H9 (cell line): Measurements from ENCODE around the gene ZBTB33. TPM values are rescaled to one million over a fixed set of nuclear protein-coding genes. Genes with fewer than 3 reads are reported as not detected.

ENCODE experiments used
- DNase-seq: peaks from one replicate; pipeline ENCODE4 v3.0.0-alpha.2; 2017
- H2AFZ ChIP-seq: one replicate; pipeline ENCODE4 v1.6.1; 2013; ENCODE audit warnings: mild to moderate bottlenecking, low read length, control low read depth, moderate library complexity
- H2AK5ac ChIP-seq: 2 replicates; pipeline ENCODE4 v1.6.1; 2013; ENCODE audit warnings: low read length, control low read depth, mixed read lengths; ENCODE audit not compliant: insufficient read length
- H2BK120ac ChIP-seq: one replicate; pipeline ENCODE4 v1.6.1; 2013; ENCODE audit warnings: low read depth, mild to moderate bottlenecking, low read length, control low read depth, inconsistent platforms; ENCODE audit not compliant: poor library complexity, severe bottlenecking
- H2BK12ac ChIP-seq: 2 replicates; pipeline ENCODE4 v1.6.1; 2013; ENCODE audit warnings: low read length, control low read depth, mixed read lengths, low read depth; ENCODE audit not compliant: insufficient read length
- H2BK15ac ChIP-seq: 2 replicates; pipeline ENCODE4 v1.6.1; 2013; ENCODE audit warnings: low read depth, low read length, control low read depth
- H2BK20ac ChIP-seq: one replicate; pipeline ENCODE4 v1.6.1; 2013; ENCODE audit warnings: low read depth, mild to moderate bottlenecking, low read length, control low read depth, inconsistent platforms; ENCODE audit not compliant: poor library complexity, severe bottlenecking
- H2BK5ac ChIP-seq: 2 replicates; pipeline ENCODE4 v1.6.1; 2013; ENCODE audit warnings: low read length, control low read depth, mixed read lengths; ENCODE audit not compliant: insufficient read length
- H3K14ac ChIP-seq: 2 replicates; pipeline ENCODE4 v1.6.1; 2013; ENCODE audit warnings: low read length, control low read depth; ENCODE audit not compliant: insufficient read depth
- H3K18ac ChIP-seq: 2 replicates; pipeline ENCODE4 v1.6.1; 2013; ENCODE audit warnings: low read depth, mild to moderate bottlenecking, mixed read lengths, low read length, control low read depth; ENCODE audit not compliant: insufficient read length
- H3K23ac ChIP-seq: 2 replicates; pipeline ENCODE4 v1.6.1; 2013; ENCODE audit warnings: low read length, control low read depth, mixed read lengths, low read depth; ENCODE audit not compliant: insufficient read length
- H3K23me2 ChIP-seq: 2 replicates; pipeline ENCODE4 v1.6.1; 2013; ENCODE audit warnings: low read depth, mild to moderate bottlenecking, mixed read lengths, low read length, control low read depth; ENCODE audit not compliant: insufficient read length, poor library complexity, severe bottlenecking
- H3K27ac ChIP-seq: 2 replicates; pipeline ENCODE4 v1.5.1; 2013; ENCODE audit warnings: low read length, control low read depth, mixed read lengths, low read depth; ENCODE audit not compliant: insufficient read length
- H3K27me3 ChIP-seq: 2 replicates; pipeline ENCODE4 v1.6.1; 2013; ENCODE audit warnings: low read length, control low read depth, inconsistent platforms; ENCODE audit not compliant: insufficient read depth
- H3K4ac ChIP-seq: 2 replicates; pipeline ENCODE4 v1.6.1; 2013; ENCODE audit warnings: low read depth, mild to moderate bottlenecking, control low read depth, inconsistent platforms, low read length, moderate library complexity
- H3K4me1 ChIP-seq: 2 replicates; pipeline ENCODE4 v1.6.1; 2013; ENCODE audit warnings: low read length, control low read depth, inconsistent platforms; ENCODE audit not compliant: insufficient read depth
- H3K4me2 ChIP-seq: 2 replicates; pipeline ENCODE4 v1.6.1; 2013; ENCODE audit warnings: low read length, control low read depth, mixed read lengths; ENCODE audit not compliant: insufficient read length, insufficient read depth
- H3K56ac ChIP-seq: 2 replicates; pipeline ENCODE4 v1.6.1; 2013; ENCODE audit warnings: low read depth, mild to moderate bottlenecking, mixed read lengths, low read length, control low read depth; ENCODE audit not compliant: insufficient read length
- H3K79me1 ChIP-seq: 2 replicates; pipeline ENCODE4 v1.6.1; 2013; ENCODE audit warnings: low read depth, mild to moderate bottlenecking, moderate library complexity, low read length, control low read depth, inconsistent platforms; ENCODE audit not compliant: insufficient read depth, poor library complexity, severe bottlenecking
- H3K79me2 ChIP-seq: 2 replicates; pipeline ENCODE4 v1.6.1; 2013; ENCODE audit warnings: low read length, control low read depth, inconsistent platforms; ENCODE audit not compliant: insufficient read depth
- H3K9ac ChIP-seq: 2 replicates; pipeline ENCODE4 v1.6.1; 2013; ENCODE audit warnings: low read length, control low read depth, mixed read lengths; ENCODE audit not compliant: insufficient read length; ENCODE audit errors: extremely low read depth
- H3K9me3 ChIP-seq: one replicate; pipeline ENCODE4 v1.6.1; 2013; ENCODE audit warnings: low read depth, low read length, inconsistent platforms; ENCODE audit not compliant: control insufficient read depth
- H3T11ph ChIP-seq: one replicate; pipeline ENCODE4 v1.6.1; 2013; ENCODE audit warnings: mild to moderate bottlenecking, low read length, control low read depth, inconsistent platforms
- H4K20me1 ChIP-seq: one replicate; pipeline ENCODE4 v1.6.1; 2013; ENCODE audit not compliant: control insufficient read depth, insufficient read length, insufficient read depth
- H4K5ac ChIP-seq: 2 replicates; pipeline ENCODE4 v1.6.1; 2013; ENCODE audit warnings: low read depth, mild to moderate bottlenecking, mixed read lengths, low read length, control low read depth; ENCODE audit not compliant: insufficient read length
- H4K8ac ChIP-seq: replicated peaks from 2 replicates; pipeline ENCODE4 v1.6.1; 2013; ENCODE audit warnings: low read length, control low read depth, mixed read lengths, low read depth; ENCODE audit not compliant: insufficient read length
- H4K91ac ChIP-seq: 2 replicates; pipeline ENCODE4 v1.6.1; 2013; ENCODE audit warnings: low read depth, mild to moderate bottlenecking, moderate library complexity, mixed read lengths, low read length, control low read depth; ENCODE audit not compliant: insufficient read length
- H3K27ac Mint-ChIP-seq, 3 experiments: 2 replicates in 2 of 3; 3 replicates in 1 of 3; pipeline ENCODE4 v1.8.0; 2020 to 2021; ENCODE audit warnings: mixed read lengths in 3 of 3, mild to moderate bottlenecking in 1 of 3, moderate library complexity in 1 of 3
- H3K27me3 Mint-ChIP-seq: 2 replicates; pipeline ENCODE4 v1.8.0; 2021; ENCODE audit warnings: low read depth, mild to moderate bottlenecking, moderate library complexity, mixed read lengths
- H3K36me3 Mint-ChIP-seq, 3 experiments: 2 replicates in 2 of 3; 3 replicates in 1 of 3; pipeline ENCODE4 v1.8.0; 2020 to 2021; ENCODE audit warnings: low read depth in 3 of 3, mixed read lengths in 3 of 3; ENCODE audit not compliant: insufficient read depth in 1 of 3
- H3K4me1 Mint-ChIP-seq, 2 experiments: 2 replicates each; pipeline ENCODE4 v1.8.0; 2020; ENCODE audit warnings: mixed read lengths in 2 of 2
- H3K4me3 Mint-ChIP-seq, 2 experiments: 2 replicates in 1 of 2; 3 replicates in 1 of 2; pipeline ENCODE4 v1.8.0; 2020 to 2021; ENCODE audit warnings: mild to moderate bottlenecking in 2 of 2, mixed read lengths in 2 of 2, moderate library complexity in 1 of 2
- H3K9me3 Mint-ChIP-seq, 2 experiments: 2 replicates in 1 of 2; 3 replicates in 1 of 2; pipeline ENCODE4 v1.8.0; 2020; ENCODE audit warnings: mild to moderate bottlenecking in 2 of 2, mixed read lengths in 2 of 2, moderate library complexity in 1 of 2
- CTCF ChIP-seq: fragments of 200-600 bp; sonication (generic); conservative IDR thresholded peaks from 3 replicates; pipeline ENCODE4 v1.8.0; 2021; ENCODE audit warnings: antibody characterized with exemption, mild to moderate bottlenecking
- total RNA-seq: library from RNA; stranded (reverse); gene quantifications from 2 replicates; pipeline ENCODE4 v1.2.1, GENCODE V29; 2021

The ZBTB33 gene
- total RNA-seq, 1 experiment from 2014 or later, result 18.7 TPM

- H2BK120ac ChIP-seq, result no peak overlapping the region
Observed at GRCh38 chrX:120294651-120295050, 44.0 kb downstream of the ZBTB33 start.

More at GRCh38 chrX:120294651-120295050, 44.0 kb downstream of the ZBTB33 start:
- Histone ChIP-seq H3K9ac (no peak overlapping the region), H3K4ac (no peak overlapping the region), H2BK20ac (no peak overlapping the region), H4K8ac (no peak overlapping the region), H2AFZ (no peak overlapping the region), H2AK5ac (no peak overlapping the region), H3K79me2 (no peaks in the 10 kb centered on the region), H3K23me2 (no peaks in the 10 kb centered on the region), H2BK15ac (no peak overlapping the region), H4K5ac (no peak overlapping the region), H3K4me1 (no peaks in the 10 kb centered on the region), H2BK12ac (no peak overlapping the region), H3K79me1 (no peaks in the 10 kb centered on the region), H3T11ph (no peak overlapping the region), H4K20me1 (no peaks in the 10 kb centered on the region), H3K4me2 (no peak overlapping the region), H3K9me3 (peaks cover 23% of the 10 kb centered on the region), H3K27me3 (no peaks in the 10 kb centered on the region), H3K27ac (no peak overlapping the region), H4K91ac (no peak overlapping the region), H3K56ac (no peak overlapping the region), H2BK5ac (no peak overlapping the region), H3K18ac (no peak overlapping the region), H3K23ac (no peak overlapping the region), H3K14ac (no peak overlapping the region)
- no peak for DNase-seq
- peaks cover 50 to 64% of the 10 kb centered on the region in 2 experiments for H3K9me3 Mint-ChIP-seq
- no peak overlapping the region for H3K4me3 Mint-ChIP-seq
- no peaks in the 10 kb centered on the region for H3K4me1 Mint-ChIP-seq
- no peaks in the 10 kb centered on the region; a peak in 1 of 7 replicates for H3K36me3 Mint-ChIP-seq
- TF ChIP-seq CTCF, result no peak
- H3K27ac Mint-ChIP-seq, result no peak overlapping the region
- no peaks in the 10 kb centered on the region; the same call in 1 of the 2 replicates for H3K27me3 Mint-ChIP-seq
